ENCODE measurements around the gene RIT1.

Gene RIT1

GRCh38 chr1:155911156-155912055 lies at the start of gene RIT1:
Gene RIT1 (minus strand): TSS chr1:155911349. CDS start chr1:155910761, 588 bp downstream.
- H3K4me3 Mint-ChIP-seq = peak within 1 kb of the TSS; percentile 98 to 99
- H3K27me3 Mint-ChIP-seq = no peaks in the 10 kb centered on the region
- DNase-seq = peak; percentile 77
- H3K9me3 Mint-ChIP-seq = no peaks in the 10 kb centered on the region
- peak; percentile 87 to 95 for ATAC-seq (replicated peaks)
- H3K27ac Mint-ChIP-seq = peak within 1 kb of the TSS; percentile 99
- H3K36me3 Mint-ChIP-seq = peaks cover 27 to 39% of the 10 kb centered on the region in 2 donors
- H3K4me1 Mint-ChIP-seq = peaks cover 10 to 27% of the 10 kb centered on the region in 2 donors

GRCh38 chr1:155960081-155960745 lies 49.1 kb upstream of the RIT1 start:
- Mint-ChIP-seq H3K27me3 (no peaks in the 10 kb centered on the region), H3K4me1 (peaks cover 37 to 49% of the 10 kb centered on the region in 2 donors), H3K9me3 (no peaks in the 10 kb centered on the region), H3K36me3 (peaks cover 49% of the 10 kb centered on the region in 2 donors), H3K4me3 (peak overlapping the region; percentile 64 to 67), H3K27ac (peak overlapping the region; percentile 94)
- ATAC-seq (replicated peaks) = peak; percentile 68 to 81
- no peak for DNase-seq

GRCh38 chr1:155957411-155957915 lies 46.3 kb upstream of the RIT1 start:
- H3K36me3 Mint-ChIP-seq = peaks cover 50 to 53% of the 10 kb centered on the region in 2 donors
- H3K4me3 Mint-ChIP-seq = no peak overlapping the region

GRCh38 chr1:155954645-155955044 lies 43.5 kb upstream of the RIT1 start:
- no peaks in the 10 kb centered on the region for H3K9me3 Mint-ChIP-seq
- H3K27me3 Mint-ChIP-seq = no peaks in the 10 kb centered on the region
- DNase-seq (no peak), ATAC-seq (replicated peaks) (no peak)
- H3K4me1 Mint-ChIP-seq = peaks cover 33 to 41% of the 10 kb centered on the region in 2 donors
- H3K4me3 Mint-ChIP-seq = no peak overlapping the region
- peaks cover 50 to 55% of the 10 kb centered on the region in 2 donors for H3K36me3 Mint-ChIP-seq
- H3K27ac Mint-ChIP-seq = peak overlapping the region; percentile 56

More at GRCh38 chr1:155957411-155957915, 46.3 kb upstream of the RIT1 start:
- peak overlapping the region; percentile 37 for H3K27ac Mint-ChIP-seq
- ATAC-seq (replicated peaks) = no peak
- H3K27me3 Mint-ChIP-seq = no peaks in the 10 kb centered on the region
- no peak for DNase-seq
- no peaks in the 10 kb centered on the region for H3K9me3 Mint-ChIP-seq
- peaks cover 38 to 43% of the 10 kb centered on the region in 2 donors for H3K4me1 Mint-ChIP-seq

GRCh38 chr1:155952505-155952890 lies 41.3 kb upstream of the RIT1 start:
- no peak for DNase-seq
- peak overlapping the region; percentile 72 to 74 for H3K4me3 Mint-ChIP-seq
- no peak for ATAC-seq (replicated peaks)
- peaks cover 35 to 49% of the 10 kb centered on the region in 2 donors for H3K4me1 Mint-ChIP-seq
- no peaks in the 10 kb centered on the region for H3K27me3 Mint-ChIP-seq
- H3K27ac Mint-ChIP-seq = peak overlapping the region; percentile 94
- peaks cover 53 to 57% of the 10 kb centered on the region in 2 donors for H3K36me3 Mint-ChIP-seq
- no peaks in the 10 kb centered on the region for H3K9me3 Mint-ChIP-seq

GRCh38 chr1:155951753-155952504 lies 40.8 kb upstream of the RIT1 start:
- Mint-ChIP-seq H3K4me1 (peaks cover 40 to 54% of the 10 kb centered on the region in 2 donors), H3K4me3 (peak overlapping the region; percentile 72 to 74), H3K27ac (peak overlapping the region; percentile 94), H3K36me3 (peaks cover 55 to 57% of the 10 kb centered on the region in 2 donors), H3K9me3 (no peaks in the 10 kb centered on the region), H3K27me3 (no peaks in the 10 kb centered on the region)
- DNase-seq = peak; percentile 69
- ATAC-seq (replicated peaks) = peak; percentile 83 to 85

- Mint-ChIP-seq H3K27me3 (no peaks in the 10 kb centered on the region), H3K27ac (peak overlapping the region; percentile 94), H3K36me3 (peaks cover 65 to 67% of the 10 kb centered on the region in 2 donors), H3K4me1 (peaks cover 48 to 65% of the 10 kb centered on the region in 2 donors), H3K9me3 (no peaks in the 10 kb centered on the region), H3K4me3 (peak overlapping the region in 1 of 2 donors; percentile 13)
- no peak for DNase-seq
- no peak for ATAC-seq (replicated peaks)
These were observed 39.7 kb upstream of the RIT1 start for GRCh38 chr1:155950829-155951228.

GRCh38 chr1:155947741-155948140 lies 36.6 kb upstream of the RIT1 start:
- no peaks in the 10 kb centered on the region for H3K27me3 Mint-ChIP-seq
- no peaks in the 10 kb centered on the region for H3K9me3 Mint-ChIP-seq
- peaks cover 62 to 89% of the 10 kb centered on the region in 2 donors for H3K4me1 Mint-ChIP-seq
- ATAC-seq (replicated peaks) (no peak), DNase-seq (no peak)
- H3K36me3 Mint-ChIP-seq = peaks cover 58 to 61% of the 10 kb centered on the region in 2 donors
- H3K27ac Mint-ChIP-seq = peak overlapping the region; percentile 89
- peak overlapping the region; percentile 29 to 41 for H3K4me3 Mint-ChIP-seq

- H3K36me3 Mint-ChIP-seq = peaks cover 56 to 57% of the 10 kb centered on the region in 2 donors
- peaks cover 62 to 90% of the 10 kb centered on the region in 2 donors for H3K4me1 Mint-ChIP-seq
- peak overlapping the region; percentile 85 for H3K27ac Mint-ChIP-seq
- DNase-seq (no peak), ATAC-seq (replicated peaks) (no peak)
- H3K4me3 Mint-ChIP-seq = peak overlapping the region; percentile 56 to 70
- no peaks in the 10 kb centered on the region for H3K27me3 Mint-ChIP-seq
- no peaks in the 10 kb centered on the region for H3K9me3 Mint-ChIP-seq
These were observed 36.1 kb upstream of the RIT1 start for GRCh38 chr1:155947292-155947691.

GRCh38 chr1:155946633-155947219 lies 35.6 kb upstream of the RIT1 start:
- H3K27ac Mint-ChIP-seq = peak overlapping the region; percentile 85
- peaks cover 62 to 90% of the 10 kb centered on the region in 2 donors for H3K4me1 Mint-ChIP-seq
- no peaks in the 10 kb centered on the region for H3K9me3 Mint-ChIP-seq
- H3K4me3 Mint-ChIP-seq = peak overlapping the region; percentile 56 to 70
- ATAC-seq (replicated peaks) = peak; percentile 34 to 35
- no peaks in the 10 kb centered on the region for H3K27me3 Mint-ChIP-seq
- no peak for DNase-seq
- H3K36me3 Mint-ChIP-seq = peaks cover 51 to 55% of the 10 kb centered on the region in 2 donors

- Mint-ChIP-seq H3K4me3 (peak overlapping the region; percentile 64 to 69), H3K9me3 (no peaks in the 10 kb centered on the region), H3K36me3 (peaks cover 33 to 36% of the 10 kb centered on the region in 2 donors), H3K27me3 (no peaks in the 10 kb centered on the region), H3K4me1 (peaks cover 70 to 92% of the 10 kb centered on the region in 2 donors), H3K27ac (peak overlapping the region; percentile 95)
- ATAC-seq (replicated peaks) (no peak), DNase-seq (no peak)
These were observed 33.3 kb upstream of the RIT1 start for GRCh38 chr1:155944444-155944799.

GRCh38 chr1:155942578-155943141 lies 31.5 kb upstream of the RIT1 start:
- no peak for DNase-seq
- peak overlapping the region; percentile 96 for H3K27ac Mint-ChIP-seq

GRCh38 chr1:155941845-155942531 lies 30.8 kb upstream of the RIT1 start:
- Mint-ChIP-seq H3K36me3 (peaks cover 18 to 28% of the 10 kb centered on the region in 2 donors), H3K4me3 (peak overlapping the region; percentile 46 to 50), H3K9me3 (no peaks in the 10 kb centered on the region), H3K27me3 (no peaks in the 10 kb centered on the region), H3K27ac (peak overlapping the region; percentile 96), H3K4me1 (peaks cover 65 to 86% of the 10 kb centered on the region in 2 donors)
- ATAC-seq (replicated peaks) (no peak), DNase-seq (no peak)

More at GRCh38 chr1:155942578-155943141, 31.5 kb upstream of the RIT1 start:
- Mint-ChIP-seq H3K36me3 (peaks cover 24 to 33% of the 10 kb centered on the region in 2 donors), H3K4me3 (peak overlapping the region; percentile 48 to 59), H3K9me3 (no peaks in the 10 kb centered on the region), H3K27me3 (no peaks in the 10 kb centered on the region), H3K4me1 (peaks cover 69 to 92% of the 10 kb centered on the region in 2 donors)
- no peak for ATAC-seq (replicated peaks)

Measured in stimulated activated naive B cell treated with anti-CD40 and anti-IgM and Interleukin-4, amounts not matched to agents 10 μg/mL and 1 μg/mL and 100 μg/mL, for 72 hours (primary cell).